ENCODE results near the gene CALHM2. TPM values are rescaled to one million over a fixed set of nuclear protein-coding genes. Genes with fewer than 3 reads are reported as not detected.
"Not testable (repeated sequence)": the region's sequence is repeated elsewhere in the genome, so short reads cannot be mapped to it uniquely, and the experiment has no call there.

CALHM2 gene
- total RNA-seq, 1 experiment from 2014 or later, result 26.0 TPM

- no peak for DNase-seq (ENCODE audit: low spot score)
These were observed 34.6 kb downstream of the CALHM2 start for GRCh38 chr10:103417601-103418000.

DNA sequence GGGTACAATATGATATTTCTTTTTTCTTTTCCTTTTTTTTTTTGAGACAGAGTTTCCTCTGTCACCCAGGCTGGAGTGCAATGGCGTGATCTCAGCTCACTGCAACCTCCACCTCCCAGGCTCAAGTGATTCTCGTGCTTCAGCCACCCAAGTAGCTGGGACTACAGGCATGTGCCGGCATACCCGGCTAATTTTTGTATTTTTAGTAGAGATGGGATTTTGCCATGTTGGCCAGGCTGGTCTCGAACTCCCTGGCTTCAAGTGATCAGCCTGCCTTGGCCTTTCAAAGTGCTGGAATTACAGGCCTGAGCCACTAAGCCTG lies 35.1 kb downstream of the CALHM2 start:
- not testable (repeated sequence) for DNase-seq (ENCODE audit: low spot score)

- DNase-seq (ENCODE audit: low spot score), result peak; percentile 59
These were observed 35.6 kb downstream of the CALHM2 start for GRCh38 chr10:103416436-103417147.

DNA sequence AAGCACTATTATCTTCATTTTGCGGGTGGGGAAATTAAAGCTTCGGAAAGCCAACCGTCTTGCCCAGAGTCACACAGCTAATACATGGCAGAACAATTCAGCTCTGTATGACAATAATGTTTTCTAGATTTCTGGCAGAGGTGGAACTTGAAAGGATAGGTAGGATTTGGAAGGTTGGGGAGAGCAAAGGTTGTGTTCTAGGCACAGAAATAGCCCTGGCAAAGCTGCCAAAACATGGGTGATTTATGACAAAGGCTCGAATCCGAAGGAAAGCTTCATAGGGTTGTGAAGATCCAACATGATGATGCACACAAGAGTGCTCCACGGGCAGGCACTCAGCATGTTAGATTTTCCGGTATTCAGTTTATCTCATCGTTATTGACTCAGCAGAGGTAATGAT lies 36.6 kb downstream of the CALHM2 start:
- DNase-seq (ENCODE audit: low spot score), result no peak

- DNase-seq (ENCODE audit: low spot score), result no peak
These were observed 38.6 kb downstream of the CALHM2 start for GRCh38 chr10:103413564-103413963.

GRCh38 chr10:103397191-103397825 lies 54.9 kb downstream of the CALHM2 start:
- DNase-seq (ENCODE audit: low spot score), result no peak

DNA sequence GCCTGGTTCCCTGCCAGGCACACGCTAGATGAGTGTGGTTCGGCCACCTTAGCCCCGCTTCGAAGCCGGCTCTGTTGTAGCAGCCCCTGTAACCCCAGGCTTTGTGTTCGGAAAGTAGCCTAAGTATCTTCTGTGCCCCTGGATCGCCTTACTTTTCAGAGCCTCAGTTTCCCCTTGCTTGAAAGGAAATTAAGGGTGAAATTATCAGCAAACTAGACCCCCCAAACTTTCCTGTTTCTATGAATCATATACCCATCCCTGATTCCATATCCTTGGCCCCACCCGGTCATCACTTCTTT lies 55.4 kb downstream of the CALHM2 start:
- no peak for DNase-seq (ENCODE audit: low spot score)

Other genes starting within 250 kb of the CALHM2 start
- gene RPEL1, start 206.5 kb downstream of the CALHM2 start, total RNA-seq (2014; rRNA removed; shearing (Covaris generic)), result 0.05 and 0.17 TPM in 2 replicates
- not detected in 2 replicates for gene INA, start 175.2 kb downstream of the CALHM2 start, total RNA-seq (2014; rRNA removed; shearing (Covaris generic))
- gene PCGF6, start 101.2 kb downstream of the CALHM2 start, total RNA-seq (2014; rRNA removed; shearing (Covaris generic)), result 42.0 and 42.8 TPM in 2 replicates
- gene TAF5, start 84.4 kb downstream of the CALHM2 start, total RNA-seq (2014; rRNA removed; shearing (Covaris generic)), result 11.7 and 13.4 TPM in 2 replicates
- gene ATP5MK, start 55.9 kb downstream of the CALHM2 start, total RNA-seq (2014; rRNA removed; shearing (Covaris generic)), result 854 and 1,006 TPM in 2 replicates
- gene PDCD11, start 55.7 kb downstream of the CALHM2 start, total RNA-seq (2014; rRNA removed; shearing (Covaris generic)), result 28.7 and 33.7 TPM in 2 replicates
- not detected in 2 replicates for gene CALHM1, start 6.5 kb upstream of the CALHM2 start, total RNA-seq (2014; rRNA removed; shearing (Covaris generic))
- 4.7 and 4.8 TPM in 2 replicates for gene CALHM3, start 26.9 kb upstream of the CALHM2 start, total RNA-seq (2014; rRNA removed; shearing (Covaris generic))
- 0.17 TPM in 1 of 2 replicates, not detected in the other for gene NEURL1, start 41.3 kb upstream of the CALHM2 start, total RNA-seq (2014; rRNA removed; shearing (Covaris generic))

All from A172 (cell line).